Prostate gland (tissue), 2 donors: ENCODE measurements around the gene CORO7. TPM values are rescaled to one million over a fixed set of nuclear protein-coding genes. Genes with fewer than 3 reads are reported as not detected.
A peak's percentile ranks its signal among the peaks of the same experiment; 100 is the strongest.

Experiments used
- DNase-seq: peaks from one replicate; pipeline ENCODE4 v3.0.0-alpha.2; 2019; ENCODE audit warnings: low spot score
- H3K27ac ChIP-seq, 2 donors: fragments of 200-600 bp; sonication (generic); 2 replicates each; pipeline ENCODE4 v1.5.1; 2017 to 2019
- H3K27me3 ChIP-seq: fragments of 200-600 bp; sonication (generic); replicated peaks from 2 replicates; pipeline ENCODE4 v1.5.1; 2019; ENCODE audit not compliant: insufficient read depth
- H3K36me3 ChIP-seq, 2 donors: fragments of 200-600 bp; sonication (generic); 1 replicate in 1 of 2; 2 replicates in 1 of 2; pipeline versions ENCODE4 v1.5.1 to v1.8.1; 2017 to 2019
- H3K4me1 ChIP-seq: fragments of 200-600 bp; sonication (generic); replicated peaks from 2 replicates; pipeline ENCODE4 v1.5.1; 2019
- H3K4me3 ChIP-seq, 2 donors: fragments of 200-600 bp; sonication (generic); 2 replicates each; pipeline ENCODE4 v1.5.1; 2017 to 2019
- H3K9me3 ChIP-seq: fragments of 200-600 bp; sonication (generic); 2 replicates; pipeline ENCODE4 v1.5.1; 2017
- CTCF ChIP-seq, 4 experiments: fragments of 200-600 bp in 2 of 4; fragments of 450-650 bp in 2 of 4; sonication (generic) in 2 of 4; IDR thresholded peaks; 1 replicate in 3 of 4; 2 replicates in 1 of 4; pipeline ENCODE4 v1.5.1; 2016 to 2019; ENCODE audit warnings: antibody characterized with exemption in 4 of 4, mild to moderate bottlenecking in 2 of 4, moderate library complexity in 2 of 4
- POLR2A ChIP-seq: fragments of 450-650 bp; IDR thresholded peaks from one replicate; pipeline ENCODE4 v1.6.1; 2016; ENCODE audit warnings: antibody characterized with exemption, mild to moderate bottlenecking
- POLR2AphosphoS5 ChIP-seq: sonication (generic); formaldehyde crosslinking; IDR thresholded peaks from one replicate; pipeline ENCODE4 v1.6.1; 2017; ENCODE audit warnings: antibody characterized with exemption
- WGBS: methylation state at CpG from one replicate; pipeline ENCODE4 v1.1.5; 2018; 5-methylcytosine and 5-hydroxymethylcytosine counted together
- intact Hi-C: fragments of 100-400 bp; cut with DNase I; formaldehyde crosslinking; loops from one replicate; pipeline ENCODE4 v1.14.2; 2022
- total RNA-seq, 2 donors: library from RNA; depleted of rRNA; stranded (reverse); fragments of >200 nt; gene quantifications; one replicate each; pipeline ENCODE4 v1.1.0, GENCODE V29; 2016

Gene CORO7
- total RNA-seq, 2 donors from 2014 or later: 24.1 to 122 TPM

- TF ChIP-seq POLR2A (no peak), CTCF (IDR thresholded peaks at IDR 0.05) (no peak), POLR2AphosphoS5 (no peak)
- Histone ChIP-seq H3K9me3 (no peaks in the 10 kb centered on the region), H3K36me3 (no peaks in the 10 kb centered on the region), H3K4me3 (no peak overlapping the region), H3K4me1 (peaks cover 7% of the 10 kb centered on the region), H3K27ac (no peak overlapping the region), H3K27me3 (no peaks in the 10 kb centered on the region)
- WGBS: 88% methylated on average over 7 of the region's 7 CpGs
- intact Hi-C loops: no loop called here
- no peak for DNase-seq
These were observed 12.1 kb upstream of the CORO7 start for GRCh38 chr16:4428500-4428899.

GRCh38 chr16:4426722-4427372 is 10.5 kb upstream of the CORO7 start:
- H3K27me3 ChIP-seq: no peaks in the 10 kb centered on the region
- TF ChIP-seq POLR2A: no peak
- no peak for TF ChIP-seq POLR2AphosphoS5
- TF ChIP-seq CTCF (IDR thresholded peaks at IDR 0.05): no peak
- H3K4me3 ChIP-seq: peak overlapping the region in 1 of 2 donors; percentile 95
- H3K27ac ChIP-seq: no peak overlapping the region
- no peaks in the 10 kb centered on the region for H3K36me3 ChIP-seq
- intact Hi-C loops: no loop called here
- no peak for DNase-seq
- no peaks in the 10 kb centered on the region for H3K9me3 ChIP-seq
- WGBS: 93% methylated on average over 12 of the region's 12 CpGs
- H3K4me1 ChIP-seq: peaks cover 7% of the 10 kb centered on the region

- peaks cover 7% of the 10 kb centered on the region for H3K4me1 ChIP-seq
- H3K27ac ChIP-seq: peak overlapping the region; percentile 88 to 98
- intact Hi-C loops: no loop called here
- no peak for TF ChIP-seq POLR2A
- TF ChIP-seq POLR2AphosphoS5: no peak
- no peak for TF ChIP-seq CTCF (IDR thresholded peaks at IDR 0.05)
- no peaks in the 10 kb centered on the region for H3K27me3 ChIP-seq
- H3K4me3 ChIP-seq: peak overlapping the region; percentile 90 to 95
- no peak for DNase-seq
- 3% methylated on average over 31 of the region's 31 CpGs for WGBS
- H3K9me3 ChIP-seq: no peaks in the 10 kb centered on the region
- H3K36me3 ChIP-seq: no peaks in the 10 kb centered on the region
These were observed 9.8 kb upstream of the CORO7 start for GRCh38 chr16:4426021-4426684.

GRCh38 chr16:4425378-4426020 is 9.1 kb upstream of the CORO7 start, which contains the start of gene DNAJA3:
Gene DNAJA3, plus strand, starts transcription at chr16:4425868. Its CDS starts 14 bp downstream, at chr16:4425882.
- Histone ChIP-seq H3K27ac (peak within 1 kb of the TSS; percentile 88 to 98), H3K9me3 (no peaks in the 10 kb centered on the region), H3K27me3 (no peaks in the 10 kb centered on the region), H3K36me3 (no peaks in the 10 kb centered on the region), H3K4me1 (peaks cover 7% of the 10 kb centered on the region), H3K4me3 (peak within 1 kb of the TSS; percentile 90 to 95)
- intact Hi-C loops: no loop called here
- WGBS: under 1% methylated on average over 68 of the region's 68 CpGs
- DNase-seq: peak; percentile 90
- TF ChIP-seq POLR2AphosphoS5: peak; percentile 87
- peak in 1 of 4 experiments; percentile 38 for TF ChIP-seq CTCF (IDR thresholded peaks at IDR 0.05)
- TF ChIP-seq POLR2A: peak; percentile 64
